GM19455 (cell line): ENCODE results near the gene MED19.
"Not testable (repeated sequence)": the region's sequence is repeated elsewhere in the genome, so short reads cannot be mapped to it uniquely, and the experiment has no call there.

ENCODE experiments used
- ATAC-seq: cut with Tn5 transposase; IDR thresholded peaks from one replicate; pipeline ENCODE4 v1.9.1; 2021; ENCODE audit not compliant: unreplicated experiment

The MED19 gene

GRCh38 chr11:57711414-57712255 lies at the start of gene MED19:
Gene MED19, minus strand, starts transcription at chr11:57712215. Its CDS starts 36 bp downstream, at chr11:57712179.
- peak; percentile 48 for ATAC-seq

- ATAC-seq: no peak
Observed at GRCh38 chr11:57758174-57758573, 46.2 kb upstream of the MED19 start.

- ATAC-seq: no peak
Observed at GRCh38 chr11:57752954-57753353, 40.9 kb upstream of the MED19 start.

GRCh38 chr11:57751676-57752253 lies 39.8 kb upstream of the MED19 start, which contains the start of gene BTBD18:
Gene BTBD18, minus strand, starts transcription at chr11:57751819. Its CDS starts 631 bp downstream, at chr11:57751188.
- peak; percentile 73 for ATAC-seq

GRCh38 chr11:57751176-57751575 lies 39.2 kb upstream of the MED19 start:
- no peak for ATAC-seq

GRCh38 chr11:57746920-57747319 lies 34.9 kb upstream of the MED19 start:
- ATAC-seq: no peak

- ATAC-seq: no peak
Observed at GRCh38 chr11:57745206-57745605, 33.2 kb upstream of the MED19 start.

- ATAC-seq: no peak
Observed at GRCh38 chr11:57744357-57744756, 32.3 kb upstream of the MED19 start.

- ATAC-seq: no peak
Observed at GRCh38 chr11:57742087-57742452, 30.1 kb upstream of the MED19 start.

GRCh38 chr11:57741132-57742086 lies 29.4 kb upstream of the MED19 start, which contains the start of gene SELENOH:
Gene SELENOH, plus strand, starts transcription at chr11:57741491. Its CDS starts 105 bp downstream, at chr11:57741596.
- peak; percentile 87 for ATAC-seq

GRCh38 chr11:57735619-57736298 lies 23.7 kb upstream of the MED19 start:
- no peak for ATAC-seq

- ATAC-seq: no peak
Observed at GRCh38 chr11:57732661-57733060, 20.6 kb upstream of the MED19 start.

- ATAC-seq: no peak
Observed at GRCh38 chr11:57729479-57729878, 17.5 kb upstream of the MED19 start.

- ATAC-seq: no peak
Observed at GRCh38 chr11:57728829-57729228, 16.8 kb upstream of the MED19 start.

- no peak for ATAC-seq
Observed at GRCh38 chr11:57727185-57727584, 15.2 kb upstream of the MED19 start.

- not testable (repeated sequence) for ATAC-seq
Observed at GRCh38 chr11:57716726-57717125, 4.7 kb upstream of the MED19 start.

- ATAC-seq: no peak
Observed at GRCh38 chr11:57713835-57714234, 1.8 kb upstream of the MED19 start.

- peak; percentile 95 for ATAC-seq
Observed at GRCh38 chr11:57712256-57713150, 488 bp upstream of the MED19 start, which contains the start of gene TMX2. Gene TMX2, plus strand, starts transcription at chr11:57712593. Its CDS starts 26 bp downstream, at chr11:57712619.

GRCh38 chr11:57709802-57710367 lies 2.1 kb downstream of the MED19 start:
- no peak for ATAC-seq
